NCI-H2107 treated with DMSO at 0.1 percent for 48 hours (cell line): Measurements from ENCODE around the gene CACNA1I.

Experiments used
- DNase-seq: peaks from one replicate; lab custom pipeline; 2025; ENCODE audit not compliant: unreplicated experiment; lab: John Stamatoyannopoulos, UW

Gene CACNA1I

DNA sequence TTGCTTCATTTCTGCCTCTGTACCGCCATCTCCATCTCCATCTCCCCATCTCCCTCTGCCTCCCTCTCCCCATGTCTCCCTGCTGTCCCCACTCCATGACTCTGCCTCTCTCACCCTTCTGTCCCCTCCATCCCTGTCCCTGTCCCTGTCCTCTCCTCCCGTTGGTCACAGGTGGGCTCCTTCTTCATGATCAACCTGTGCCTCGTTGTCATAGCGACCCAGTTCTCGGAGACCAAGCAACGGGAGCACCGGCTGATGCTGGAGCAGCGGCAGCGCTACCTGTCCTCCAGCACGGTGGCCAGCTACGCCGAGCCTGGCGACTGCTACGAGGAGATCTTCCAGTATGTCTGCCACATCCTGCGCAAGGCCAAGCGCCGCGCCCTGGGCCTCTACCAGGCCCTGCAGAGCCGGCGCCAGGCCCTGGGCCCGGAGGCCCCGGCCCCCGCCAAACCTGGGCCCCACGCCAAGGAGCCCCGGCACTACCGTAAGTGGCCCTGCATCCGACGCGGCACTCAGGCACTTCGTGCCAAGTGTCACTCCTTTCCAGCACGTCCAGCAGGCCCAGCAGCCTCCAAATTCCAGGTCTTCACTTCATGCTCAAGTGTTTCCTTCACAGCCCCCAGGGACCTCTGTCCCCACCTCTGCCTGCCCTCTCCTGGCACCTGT, 76.0 kb downstream of the CACNA1I start:
- DNase-seq, result no peak

DNA sequence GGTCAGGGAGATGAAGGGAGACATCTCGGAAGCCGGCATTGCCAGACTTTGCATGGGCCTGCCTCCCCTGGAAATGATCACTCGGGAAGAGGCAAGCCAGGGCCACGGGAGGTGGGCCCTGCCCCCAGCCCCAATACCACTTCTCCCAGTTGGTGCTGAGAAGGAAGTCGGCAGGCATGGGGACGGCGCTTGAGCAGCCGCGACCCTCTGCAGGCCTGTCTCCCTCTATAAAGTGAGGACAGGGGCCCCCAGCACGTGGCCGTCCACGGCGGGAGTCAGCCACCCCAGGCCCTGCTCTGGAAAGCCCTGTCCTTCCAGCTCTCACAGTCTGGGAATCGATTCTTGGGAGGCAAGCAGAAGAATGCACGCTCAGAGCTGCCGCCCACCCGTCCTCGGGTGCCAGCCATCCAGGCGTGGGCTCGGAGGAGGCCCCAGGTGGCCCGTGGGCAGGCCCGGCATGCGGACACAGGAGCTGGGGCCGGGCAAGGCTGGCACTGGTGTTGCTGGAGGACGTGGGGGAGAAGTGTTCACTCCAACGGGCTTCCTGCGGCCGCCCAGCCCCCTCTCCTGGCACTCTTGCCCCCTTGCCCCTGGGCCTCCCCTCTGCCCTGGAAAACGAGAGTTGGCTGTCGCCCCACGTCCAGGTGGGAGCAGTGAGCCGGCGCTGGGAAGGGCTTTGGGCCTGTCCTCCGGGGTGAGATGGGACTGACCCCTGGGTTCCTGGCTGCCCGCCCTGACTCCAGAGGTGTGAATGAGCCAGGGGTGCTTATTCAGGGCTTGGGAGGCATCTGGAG, 77.5 kb downstream of the CACNA1I start:
- no peak for DNase-seq

DNA sequence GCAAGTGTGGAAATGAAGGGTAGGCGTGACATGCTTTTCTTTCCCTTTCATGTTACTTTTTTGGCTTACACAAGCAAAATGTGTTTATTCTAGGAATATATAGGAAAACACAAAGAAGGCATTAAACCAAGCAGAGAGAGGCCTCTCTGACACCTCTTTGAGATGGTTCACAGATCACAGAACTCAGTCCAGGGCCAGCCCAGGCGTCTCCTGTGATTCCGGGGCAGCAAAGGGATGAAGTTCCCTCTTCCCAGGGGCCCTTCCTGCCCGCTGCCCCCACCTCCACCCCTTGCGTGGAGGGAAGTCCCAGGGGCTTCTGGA, 78.0 kb downstream of the CACNA1I start:
- DNase-seq, result no peak

DNA sequence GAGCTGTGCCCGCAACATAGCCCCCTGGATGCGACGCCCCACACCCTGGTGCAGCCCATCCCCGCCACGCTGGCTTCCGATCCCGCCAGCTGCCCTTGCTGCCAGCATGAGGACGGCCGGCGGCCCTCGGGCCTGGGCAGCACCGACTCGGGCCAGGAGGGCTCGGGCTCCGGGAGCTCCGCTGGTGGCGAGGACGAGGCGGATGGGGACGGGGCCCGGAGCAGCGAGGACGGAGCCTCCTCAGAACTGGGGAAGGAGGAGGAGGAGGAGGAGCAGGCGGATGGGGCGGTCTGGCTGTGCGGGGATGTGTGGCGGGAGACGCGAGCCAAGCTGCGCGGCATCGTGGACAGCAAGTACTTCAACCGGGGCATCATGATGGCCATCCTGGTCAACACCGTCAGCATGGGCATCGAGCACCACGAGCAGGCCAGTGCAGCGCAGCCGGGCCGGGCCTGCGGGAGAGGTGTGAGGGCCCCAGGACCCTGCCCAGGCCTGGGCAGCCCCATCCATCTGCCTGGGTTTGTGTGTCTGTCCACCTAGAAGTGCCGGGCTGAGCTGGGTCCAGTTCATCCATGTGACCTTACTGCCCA, 79.0 kb downstream of the CACNA1I start:
- no peak for DNase-seq

DNA sequence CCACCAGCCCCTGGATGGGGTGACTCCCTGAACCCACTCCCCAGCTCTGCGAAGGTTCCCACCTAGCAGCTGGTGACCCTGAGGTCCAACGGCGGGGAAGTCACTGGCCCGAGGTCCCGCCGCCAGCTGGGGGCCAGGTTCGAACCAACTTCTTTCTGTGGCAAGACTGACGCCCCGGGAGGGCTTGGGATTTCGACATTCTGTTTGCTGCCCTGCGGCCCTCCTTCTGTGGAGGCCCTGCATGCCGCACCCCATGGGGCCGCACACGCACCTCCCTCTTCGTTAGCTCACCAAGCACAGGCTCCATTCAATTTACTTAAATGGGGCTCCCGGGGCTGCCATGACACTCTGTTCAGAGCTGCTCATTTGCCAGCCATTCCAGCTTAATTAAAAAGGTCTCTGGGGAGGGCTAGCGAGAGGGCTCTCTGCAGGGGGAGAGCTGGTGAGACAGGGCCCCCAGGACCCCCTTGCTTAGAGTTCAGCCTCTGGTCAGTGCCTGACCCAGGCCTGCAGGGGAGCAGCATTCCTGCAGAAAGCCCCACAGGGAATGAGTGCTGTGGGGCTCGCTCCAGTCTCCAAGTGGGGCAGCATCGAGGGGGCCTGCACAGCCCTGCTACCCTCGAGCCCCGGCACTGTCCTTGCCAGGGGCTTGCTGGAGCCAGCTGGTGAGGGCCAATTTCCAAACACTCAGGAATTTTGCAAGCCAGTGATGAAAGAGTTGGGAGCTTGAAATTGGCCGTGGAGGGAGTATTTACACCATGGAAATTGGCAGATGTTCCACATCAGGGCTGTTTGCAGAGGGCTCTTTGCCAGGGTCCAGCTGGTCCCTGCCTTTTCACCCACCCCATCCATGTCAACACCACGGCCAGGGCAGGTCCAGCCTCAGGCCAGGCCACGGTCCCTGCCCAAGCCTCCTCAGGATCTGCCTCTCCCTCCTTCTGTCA, 80.8 kb downstream of the CACNA1I start:
- DNase-seq, result no peak

DNA sequence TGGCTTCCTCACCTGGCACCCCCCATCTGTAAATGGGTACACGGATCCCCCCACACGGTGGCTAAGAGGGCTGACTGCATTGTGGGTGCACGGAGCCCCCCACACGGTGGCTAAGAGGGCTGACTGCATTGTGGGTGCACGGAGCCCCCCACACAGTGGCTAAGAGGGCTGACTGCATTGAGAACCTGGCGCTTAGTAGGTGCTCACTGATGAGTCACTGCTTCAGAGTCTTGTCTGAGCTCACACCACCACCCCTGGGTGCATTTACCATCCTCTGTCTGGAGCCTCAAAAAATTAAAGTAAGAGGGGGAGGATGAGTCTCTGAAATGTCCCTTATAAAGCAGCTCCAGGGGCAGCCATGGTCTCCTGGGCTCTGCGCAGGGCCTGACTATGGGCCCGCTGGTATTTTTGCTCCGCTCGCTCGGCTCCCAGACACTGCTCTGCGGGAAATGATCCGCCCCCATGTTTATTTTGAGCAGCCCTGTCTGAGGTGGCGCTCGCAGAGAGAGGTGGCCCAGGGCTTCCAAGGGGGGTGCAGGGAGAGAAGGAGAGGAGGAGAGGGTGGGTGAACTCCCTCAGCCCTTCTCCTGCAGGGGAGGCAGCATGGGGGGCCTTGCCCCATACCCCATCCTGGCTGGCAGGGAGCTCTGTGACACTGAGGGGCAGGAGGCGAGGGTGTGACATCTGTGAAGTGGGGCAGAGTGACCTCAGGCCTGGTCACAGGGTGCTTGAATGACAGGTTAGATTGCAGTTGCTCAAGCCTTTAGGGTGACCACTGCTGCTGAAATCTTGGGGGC, 82.6 kb downstream of the CACNA1I start:
- no peak for DNase-seq

DNA sequence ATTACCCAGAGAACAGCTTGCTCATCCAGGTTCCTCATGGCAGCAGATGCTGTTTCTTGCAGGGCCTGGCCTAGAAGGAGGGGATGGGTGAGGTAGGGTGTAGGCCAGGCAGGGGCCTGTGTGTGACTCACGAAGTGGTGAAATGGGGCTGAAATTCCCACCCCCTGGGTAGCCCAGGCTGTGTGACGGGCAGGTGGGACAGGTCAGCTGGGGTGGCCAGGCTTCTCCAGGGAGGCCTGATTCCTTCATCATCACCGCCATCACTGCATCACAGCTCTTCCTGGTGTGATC, 83.2 kb downstream of the CACNA1I start:
- no peak for DNase-seq

DNA sequence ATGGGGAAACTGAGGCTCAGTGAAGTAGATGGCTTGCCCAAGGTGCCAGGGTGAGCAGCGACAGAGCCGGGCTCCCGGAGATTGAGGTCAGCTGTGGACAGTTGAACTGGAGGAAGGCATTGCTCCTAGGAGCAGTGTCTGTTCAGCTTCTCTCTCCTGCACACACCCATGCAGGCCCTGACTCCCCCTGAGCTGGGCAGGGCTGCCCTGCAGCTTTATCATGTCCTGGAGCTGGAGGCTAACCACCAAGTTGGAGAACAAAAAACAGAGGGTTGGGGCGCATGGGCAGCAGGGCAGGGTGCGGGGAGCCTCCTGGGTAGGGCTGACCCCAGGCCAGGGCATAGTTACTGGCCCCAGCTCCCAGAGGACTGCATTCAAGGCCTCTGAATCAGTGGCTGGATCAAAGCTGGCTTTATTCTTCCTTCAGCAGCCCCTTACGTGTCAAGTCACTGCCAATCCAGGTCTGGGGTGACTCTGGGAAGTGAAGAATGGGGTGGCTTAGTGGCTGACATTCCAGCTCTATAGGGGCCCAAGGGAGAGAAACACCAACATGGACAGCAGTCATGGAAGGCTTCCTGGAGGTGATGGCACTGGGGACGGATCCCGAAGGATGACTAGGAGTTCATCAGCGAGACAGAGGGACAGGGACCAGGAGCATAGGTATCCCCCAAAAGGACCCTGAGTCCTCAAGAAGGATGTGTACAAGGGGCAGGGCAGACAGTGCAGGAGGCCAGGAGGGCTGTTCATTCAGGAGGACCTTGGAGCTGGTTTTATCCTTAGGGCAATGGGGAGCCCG, 83.8 kb downstream of the CACNA1I start:
- DNase-seq, result no peak

DNA sequence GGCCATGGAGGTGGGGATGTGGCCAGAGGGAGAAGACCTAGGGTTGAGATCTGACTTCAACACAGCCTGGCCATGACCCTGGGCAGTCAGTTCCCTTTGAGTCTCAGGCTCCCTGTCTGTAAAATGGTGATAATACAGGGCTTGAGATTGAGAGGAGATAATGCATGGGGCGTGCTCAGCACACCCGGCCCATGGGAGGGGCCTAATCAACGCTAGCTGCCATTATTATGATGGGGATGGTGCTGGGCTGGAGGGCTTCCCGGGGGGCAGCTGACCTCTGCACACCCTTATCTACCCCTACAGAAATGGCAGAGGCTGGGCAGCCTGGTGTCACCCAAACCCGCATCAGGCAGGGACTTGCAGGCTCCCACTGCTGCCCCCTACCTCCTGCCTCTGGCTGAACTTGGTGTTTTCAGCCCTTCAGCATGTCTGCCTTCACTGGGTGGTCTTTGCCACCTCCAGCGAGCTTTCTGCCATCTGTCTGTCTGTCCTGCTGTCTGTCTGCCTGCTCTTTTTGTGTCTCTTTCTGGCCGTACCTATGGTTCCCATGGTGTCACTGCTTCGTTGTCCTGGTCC, 84.5 kb downstream of the CACNA1I start:
- no peak for DNase-seq

DNA sequence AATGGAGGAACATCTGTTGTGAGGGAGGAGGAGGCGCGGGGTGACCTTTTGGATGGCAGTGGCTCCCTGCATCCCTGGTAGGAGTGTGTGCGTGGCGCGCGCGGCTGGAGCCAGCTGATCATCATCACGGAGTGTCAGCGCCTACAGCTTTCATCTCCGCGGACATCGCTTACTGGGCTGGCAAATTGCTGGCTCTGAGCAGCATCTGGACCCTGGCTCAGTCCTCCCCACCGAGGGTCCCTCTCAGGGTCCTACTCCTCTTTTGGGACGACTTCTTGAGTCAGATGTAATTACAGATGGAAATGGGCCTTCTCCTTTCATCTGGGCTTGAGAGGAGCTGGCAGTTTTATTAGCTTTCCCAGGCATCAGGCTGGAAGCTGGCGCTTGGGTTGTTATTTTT, 85.3 kb downstream of the CACNA1I start:
- no peak for DNase-seq

DNA sequence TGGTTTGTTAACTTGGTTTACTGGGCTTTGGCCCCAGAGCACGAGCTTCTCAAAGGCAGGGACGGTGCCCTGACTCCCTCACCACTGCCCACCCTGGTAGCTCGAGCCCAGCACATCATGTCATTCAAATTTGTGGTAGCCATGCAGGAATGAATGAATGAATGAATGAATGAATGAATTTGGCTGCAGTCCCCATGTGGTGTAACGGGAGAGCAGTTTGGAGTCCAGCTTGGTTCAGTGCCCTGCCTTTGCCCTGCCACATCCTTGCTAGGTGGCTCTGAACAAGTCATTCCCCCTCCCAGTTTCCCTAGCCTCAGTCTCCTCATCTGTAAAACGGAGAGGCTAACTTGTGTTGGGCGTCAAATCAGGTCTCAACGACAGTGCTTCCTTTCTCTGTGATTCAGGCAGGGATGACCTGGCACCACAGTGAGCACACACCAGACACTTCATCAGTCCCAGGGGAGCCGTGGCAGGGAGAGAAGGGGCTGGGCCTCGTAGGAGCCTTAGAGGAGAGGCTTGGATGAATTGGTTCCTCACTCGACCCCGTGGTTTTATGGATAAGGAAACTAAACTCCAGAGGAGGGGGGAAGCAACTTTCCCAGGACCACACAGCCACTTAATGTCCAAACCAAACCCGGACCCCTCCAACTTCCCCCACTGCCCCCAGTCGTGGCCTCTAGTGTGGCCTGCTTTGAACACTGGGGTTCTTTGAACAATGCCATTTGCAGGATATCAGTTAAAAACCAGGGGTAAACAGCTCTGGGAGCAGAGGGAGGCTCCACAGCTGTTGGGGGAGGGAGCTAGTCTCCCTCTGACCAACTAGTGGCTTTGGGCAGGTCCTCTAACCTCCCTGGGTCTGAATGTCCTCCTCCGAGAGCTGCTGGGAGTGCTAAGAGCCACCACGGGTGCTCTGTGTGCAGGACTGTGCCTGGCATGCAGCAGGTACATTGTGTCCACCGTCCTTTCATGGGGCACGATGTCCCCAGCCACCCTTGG, 86.2 kb downstream of the CACNA1I start:
- DNase-seq, result no peak

DNA sequence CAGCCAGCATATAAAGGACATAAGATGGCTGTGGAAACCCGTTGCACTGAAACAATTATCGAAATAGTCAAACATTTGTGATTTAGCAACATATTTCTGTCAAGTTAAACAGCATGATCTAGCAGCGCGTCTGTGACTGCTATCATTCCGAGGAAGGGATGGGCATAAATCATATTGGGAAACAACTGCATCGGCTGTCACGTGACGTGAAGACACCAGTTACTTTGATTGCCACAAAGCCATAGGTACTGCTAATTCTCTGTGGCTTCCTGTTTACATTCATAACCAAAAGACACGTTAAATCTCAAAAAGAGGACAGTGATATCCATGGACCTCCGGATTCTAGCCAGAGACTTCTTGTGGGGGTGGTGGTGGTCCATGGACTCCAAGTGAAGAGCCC, 87.8 kb downstream of the CACNA1I start:
- DNase-seq, result no peak

DNA sequence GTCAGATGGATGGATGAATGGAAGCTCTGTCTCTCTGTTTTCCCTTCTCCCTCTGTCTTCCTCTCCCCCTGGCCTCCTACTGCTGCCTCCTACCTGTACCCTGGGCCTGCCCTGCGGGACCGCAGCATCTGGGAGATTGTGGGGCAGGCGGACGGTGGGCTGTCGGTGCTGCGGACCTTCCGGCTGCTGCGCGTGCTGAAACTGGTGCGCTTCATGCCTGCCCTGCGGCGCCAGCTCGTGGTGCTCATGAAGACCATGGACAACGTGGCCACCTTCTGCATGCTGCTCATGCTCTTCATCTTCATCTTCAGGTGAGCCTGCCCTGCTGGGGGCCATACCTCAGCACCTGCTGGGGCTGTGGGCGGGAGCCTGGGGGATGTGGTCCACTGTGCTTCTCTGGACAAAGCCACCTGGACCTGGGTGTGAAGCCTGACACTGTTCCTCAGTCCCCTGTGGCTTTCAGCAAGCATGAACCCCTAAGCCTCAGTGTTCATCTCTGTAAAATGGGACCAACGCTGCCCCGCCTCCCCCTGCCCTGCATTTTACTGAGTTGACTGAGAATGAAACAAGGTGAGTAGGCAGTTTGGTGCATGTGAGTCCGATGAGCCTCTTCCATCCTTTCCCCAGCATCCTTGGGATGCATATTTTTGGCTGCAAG, 88.4 kb downstream of the CACNA1I start:
- no peak for DNase-seq

DNA sequence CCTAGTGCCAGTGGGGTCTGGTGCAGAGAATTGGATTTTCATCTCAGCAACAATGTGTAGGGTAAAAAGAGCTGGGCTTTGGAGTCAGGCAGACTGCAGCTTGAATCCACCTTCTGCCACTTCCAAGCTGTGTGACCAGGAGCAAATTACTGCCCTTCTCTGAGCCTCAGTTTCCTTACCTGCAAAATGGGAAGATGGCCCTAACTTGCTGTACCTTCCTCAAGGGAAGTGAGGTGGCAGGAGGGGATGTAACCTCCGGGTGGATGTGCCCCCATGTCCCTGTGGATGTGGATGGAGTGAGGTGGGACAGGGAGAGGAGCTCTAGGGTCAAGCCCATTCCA, 90.9 kb downstream of the CACNA1I start:
- no peak for DNase-seq

DNA sequence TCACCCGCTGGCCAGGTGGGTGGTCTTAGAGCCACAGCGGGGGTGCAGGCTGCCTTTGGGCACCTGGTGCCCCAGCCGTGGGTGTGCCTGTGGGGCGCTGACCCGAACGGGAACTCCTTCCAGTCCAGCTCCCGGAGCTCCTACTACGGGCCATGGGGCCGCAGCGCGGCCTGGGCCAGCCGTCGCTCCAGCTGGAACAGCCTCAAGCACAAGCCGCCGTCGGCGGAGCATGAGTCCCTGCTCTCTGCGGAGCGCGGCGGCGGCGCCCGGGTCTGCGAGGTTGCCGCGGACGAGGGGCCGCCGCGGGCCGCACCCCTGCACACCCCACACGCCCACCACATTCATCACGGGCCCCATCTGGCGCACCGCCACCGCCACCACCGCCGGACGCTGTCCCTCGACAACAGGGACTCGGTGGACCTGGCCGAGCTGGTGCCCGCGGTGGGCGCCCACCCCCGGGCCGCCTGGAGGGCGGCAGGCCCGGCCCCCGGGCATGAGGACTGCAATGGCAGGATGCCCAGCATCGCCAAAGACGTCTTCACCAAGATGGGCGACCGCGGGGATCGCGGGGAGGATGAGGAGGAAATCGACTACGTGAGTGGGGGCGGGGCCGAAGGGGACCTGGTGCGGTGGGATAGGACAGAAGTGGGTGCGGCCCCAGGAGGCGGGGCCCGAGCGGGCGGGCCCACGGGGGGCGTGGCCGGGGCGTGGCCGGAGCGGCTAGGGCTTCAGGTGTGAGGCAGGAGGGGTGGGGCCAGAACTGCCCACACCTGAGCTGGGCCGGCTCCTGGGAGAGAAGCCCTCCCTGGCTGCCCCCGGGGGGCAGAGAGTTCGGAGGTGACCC, 91.5 kb downstream of the CACNA1I start:
- DNase-seq, result no peak

DNA sequence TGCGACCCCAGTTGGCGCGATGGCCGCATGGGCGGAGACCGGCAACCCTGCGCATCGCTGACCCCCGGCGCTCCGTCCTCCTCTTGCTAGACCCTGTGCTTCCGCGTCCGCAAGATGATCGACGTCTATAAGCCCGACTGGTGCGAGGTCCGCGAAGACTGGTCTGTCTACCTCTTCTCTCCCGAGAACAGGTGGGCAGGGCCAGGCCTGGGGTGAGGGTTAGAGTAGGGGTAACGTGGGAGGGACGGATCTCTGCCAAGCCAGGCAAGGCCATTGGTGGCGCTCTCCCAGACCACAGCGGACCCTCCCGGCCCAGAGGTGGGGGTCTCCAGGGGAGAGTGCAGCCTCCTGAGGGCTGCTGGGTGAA, 92.1 kb downstream of the CACNA1I start:
- no peak for DNase-seq

DNA sequence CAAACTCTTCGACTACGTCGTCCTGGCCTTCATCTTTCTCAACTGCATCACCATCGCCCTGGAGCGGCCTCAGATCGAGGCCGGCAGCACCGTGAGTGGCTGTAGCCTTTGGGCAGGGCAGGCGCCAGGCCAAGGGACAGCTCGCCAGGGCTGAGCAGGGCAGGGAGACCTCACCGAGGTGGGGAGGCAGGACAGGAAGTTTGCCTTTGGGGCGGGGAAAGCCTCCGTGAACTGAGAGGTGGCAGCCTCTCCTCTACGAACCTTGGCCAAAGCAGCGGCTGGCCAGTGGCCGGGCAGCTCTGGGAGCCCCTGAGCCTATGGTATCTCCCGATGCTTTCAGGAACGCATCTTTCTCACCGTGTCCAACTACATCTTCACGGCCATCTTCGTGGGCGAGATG, 93.2 kb downstream of the CACNA1I start:
- no peak for DNase-seq
